Stimulated activated CD4-positive, alpha-beta T cell treated with anti-CD3 and anti-CD28 coated beads, Interleukin-15, amount 100 ng/mL, for 48 hours (primary cell): ENCODE results near the gene RNF26.

Source experiments
- DNase-seq, 2 donors: peaks; one replicate each; pipeline ENCODE4 v3.0.0-alpha.2; 2020; ENCODE audit warnings: low read depth in 2 of 2

Gene RNF26

GRCh38 chr11:119316016-119316728, 18.2 kb upstream of the RNF26 start:
- DNase-seq = no peak

DNA sequence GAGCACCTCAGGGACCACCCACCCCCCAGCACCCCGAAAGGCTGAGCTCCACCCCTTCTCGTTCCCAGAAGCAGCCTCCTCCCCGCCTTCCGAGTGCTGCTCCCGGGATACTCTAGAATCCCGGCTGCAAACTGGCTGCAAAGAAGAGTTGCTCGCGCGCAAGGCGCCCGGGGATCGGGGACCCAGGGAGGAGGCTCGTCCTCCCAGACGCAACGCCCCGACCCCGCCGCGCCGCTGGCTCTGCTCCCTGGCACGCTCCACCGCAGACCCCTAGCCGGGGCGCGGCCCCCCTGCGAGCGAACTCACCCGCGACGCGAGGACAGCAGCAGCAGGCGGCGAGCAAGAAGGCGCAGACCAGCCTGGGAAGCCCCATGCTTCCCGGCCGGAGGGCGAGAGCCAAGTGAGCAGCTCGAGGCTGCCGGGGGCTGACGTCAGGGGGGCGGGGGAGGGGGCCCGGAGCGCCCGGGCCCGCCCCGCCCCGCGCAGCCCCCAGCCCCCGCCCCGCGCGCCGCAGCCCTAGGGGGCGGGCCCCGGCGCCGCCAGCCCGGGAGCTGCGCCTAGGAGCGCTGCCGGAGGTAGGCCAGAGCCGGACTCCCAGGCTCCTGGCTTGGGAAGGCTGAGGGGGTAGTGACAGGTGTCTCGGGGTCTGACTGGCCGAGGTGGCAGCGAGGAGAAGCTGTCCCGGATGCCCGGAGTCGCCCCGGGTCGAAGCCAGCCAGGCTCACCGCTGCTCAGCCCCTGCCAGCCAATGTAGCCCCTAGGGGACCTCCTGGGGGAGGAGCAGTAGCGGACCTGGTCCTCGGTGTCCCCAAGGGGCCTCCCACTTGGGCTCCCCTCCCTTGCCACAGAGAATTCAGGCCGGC, 17.4 kb upstream of the RNF26 start, which contains the start of gene MCAM:
MCAM (minus strand) TSS at position 402 of the 863 bp plus-strand sequence; CDS start at position 373, 29 bp downstream.
- no peak for DNase-seq

DNA sequence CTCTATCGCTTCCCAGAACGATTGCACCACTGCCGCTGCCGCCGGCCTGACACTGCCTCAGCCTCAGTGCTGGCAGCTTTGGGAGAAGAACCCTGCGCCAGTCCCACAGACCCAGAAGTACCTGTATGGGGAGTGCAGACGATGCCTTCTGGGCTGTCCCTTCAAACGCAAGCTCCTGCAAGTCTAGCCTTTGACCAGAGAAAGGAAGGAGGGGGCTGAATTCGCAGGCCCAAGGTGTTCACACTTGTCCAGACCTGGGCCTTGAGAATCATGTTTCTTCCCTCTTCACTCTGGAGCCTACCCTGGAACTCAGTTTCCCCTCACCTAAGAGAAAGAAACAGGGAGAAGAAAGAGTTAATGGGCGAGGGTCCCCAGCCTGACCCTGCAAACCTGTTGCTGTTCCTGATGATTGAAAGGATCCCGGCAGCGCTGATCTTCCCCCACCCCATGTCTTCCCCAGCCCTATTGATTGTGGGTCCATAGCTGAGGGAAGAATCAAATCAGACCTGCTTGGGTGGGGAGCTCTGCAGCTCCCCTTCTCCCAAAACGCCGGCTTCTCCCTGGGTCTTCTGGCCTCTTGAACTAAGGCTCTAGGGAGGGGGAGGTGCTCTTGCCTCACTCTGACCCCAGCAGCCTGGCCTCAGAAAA, 16.6 kb upstream of the RNF26 start:
- no peak for DNase-seq

GRCh38 chr11:119318240-119319135, 15.8 kb upstream of the RNF26 start:
- no peak for DNase-seq

DNA sequence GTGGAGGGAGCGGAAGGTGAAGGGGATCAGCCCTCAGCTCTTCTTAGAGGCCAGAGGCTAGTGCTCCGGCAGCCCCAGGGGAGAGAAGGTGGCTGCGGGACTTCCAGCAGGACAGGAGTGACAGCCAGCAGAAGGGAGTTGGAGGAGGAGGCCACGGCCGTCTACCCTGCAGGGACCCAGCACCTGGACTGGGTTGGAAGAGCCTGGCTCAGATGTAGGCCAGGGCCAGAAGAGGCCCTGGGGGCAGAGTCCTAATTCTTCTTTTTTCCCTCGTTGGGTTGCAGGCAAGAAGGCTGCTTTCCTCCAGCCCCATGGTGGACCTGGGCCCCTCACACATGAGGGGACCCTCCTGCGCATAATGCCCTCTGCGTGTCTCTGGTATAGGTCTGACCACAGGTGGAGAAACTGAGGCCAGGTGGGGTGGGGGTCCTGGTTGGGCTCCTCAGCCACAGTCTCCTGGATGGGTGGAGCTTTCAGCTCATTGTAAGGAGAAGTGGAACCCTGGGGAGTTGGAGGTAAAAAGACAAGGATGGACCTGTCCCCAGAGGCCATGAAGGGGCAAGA, 15.1 kb upstream of the RNF26 start:
- no peak for DNase-seq

- no peak for DNase-seq
Measured at GRCh38 chr11:119319700-119320239, 14.6 kb upstream of the RNF26 start.

- no peak for DNase-seq
Measured at GRCh38 chr11:119320240-119320775, 14.0 kb upstream of the RNF26 start.

- DNase-seq = peak in 1 of 2 donors; percentile 42
Measured at GRCh38 chr11:119320776-119321524, 13.4 kb upstream of the RNF26 start.

- no peak for DNase-seq
Measured at GRCh38 chr11:119322360-119322739, 12.0 kb upstream of the RNF26 start.

DNA sequence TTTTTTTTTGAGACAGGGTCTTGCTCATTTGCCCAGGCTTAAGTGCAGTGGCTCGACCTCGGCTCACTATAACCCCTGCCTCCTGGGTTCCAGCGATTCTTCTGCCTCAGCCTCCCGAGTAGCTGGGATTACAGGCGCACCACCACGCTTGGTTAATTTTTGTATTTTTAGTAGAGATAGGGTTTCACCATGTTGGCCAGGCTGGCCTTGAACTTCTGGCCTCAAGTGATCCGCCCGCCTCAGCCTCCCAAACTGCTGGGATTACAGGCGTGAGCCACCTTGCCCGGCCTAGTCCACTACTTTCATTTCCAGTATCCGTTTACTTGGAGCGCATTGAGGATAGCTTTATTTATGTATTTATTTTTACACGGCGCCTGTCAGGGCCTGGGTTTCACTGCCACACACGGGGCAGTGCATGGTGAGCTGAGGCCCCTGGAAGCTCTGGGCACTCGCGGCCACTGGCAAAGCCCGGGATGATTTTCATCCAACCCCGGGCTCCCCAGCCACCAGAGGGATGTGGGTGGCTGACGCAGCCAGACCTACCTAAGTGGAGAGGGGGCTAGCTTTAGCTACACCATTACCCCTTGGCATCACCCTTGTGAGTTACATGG, 11.3 kb upstream of the RNF26 start:
- no peak for DNase-seq

DNA sequence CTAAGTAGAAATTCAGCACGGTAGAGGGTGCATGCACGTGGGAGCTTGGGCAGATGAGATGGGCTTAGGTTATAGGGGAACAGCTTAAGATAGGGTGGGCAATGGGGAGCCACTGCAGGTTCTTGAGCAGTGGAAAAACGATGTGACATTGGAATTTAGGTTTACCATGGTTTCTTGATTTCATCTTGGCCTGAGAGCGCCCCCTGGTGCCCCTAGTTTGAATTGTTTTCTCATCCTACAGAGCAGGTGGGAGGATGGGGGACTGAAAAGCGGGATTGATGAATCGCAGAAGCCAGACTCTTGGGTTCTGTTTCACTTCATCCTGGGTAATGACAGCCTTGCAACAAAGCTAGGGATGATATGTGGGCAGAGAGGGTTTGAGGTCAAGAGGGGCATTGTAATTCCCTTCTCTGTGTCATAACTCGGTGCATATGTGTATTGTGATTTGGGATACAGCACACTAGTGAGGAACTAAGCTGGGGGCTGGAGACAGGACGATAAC, 10.7 kb upstream of the RNF26 start:
- peak; percentile 49 to 81 for DNase-seq

GRCh38 chr11:119324189-119324588, 10.1 kb upstream of the RNF26 start:
- DNase-seq = no peak

GRCh38 chr11:119329320-119329719, 5.0 kb upstream of the RNF26 start:
- DNase-seq = no peak

DNA sequence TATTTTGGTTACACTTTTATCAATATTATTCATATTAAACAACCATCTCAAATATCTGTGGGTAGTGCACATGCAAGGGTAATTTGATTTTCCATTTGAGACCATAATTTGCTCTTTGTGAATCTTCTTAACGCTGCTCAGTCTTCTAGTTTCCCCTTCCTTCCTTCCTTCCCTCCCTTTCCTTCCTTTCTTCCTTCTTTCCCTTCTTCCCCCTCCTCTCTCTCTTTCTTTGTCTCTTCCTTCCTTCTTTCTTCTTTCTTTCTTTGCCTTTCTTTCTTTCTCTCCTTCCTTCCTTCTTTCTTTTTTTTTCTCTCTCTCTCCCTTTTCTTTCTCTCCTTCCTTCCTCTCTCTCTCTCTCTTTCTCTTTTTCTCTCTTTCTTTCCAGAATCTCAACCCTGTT, 4.1 kb upstream of the RNF26 start:
- DNase-seq = no peak

- no peak for DNase-seq
Measured at GRCh38 chr11:119332111-119332765, 2.1 kb upstream of the RNF26 start.

GRCh38 chr11:119335091-119335654, 846 bp downstream of the RNF26 start:
- no peak for DNase-seq

DNA sequence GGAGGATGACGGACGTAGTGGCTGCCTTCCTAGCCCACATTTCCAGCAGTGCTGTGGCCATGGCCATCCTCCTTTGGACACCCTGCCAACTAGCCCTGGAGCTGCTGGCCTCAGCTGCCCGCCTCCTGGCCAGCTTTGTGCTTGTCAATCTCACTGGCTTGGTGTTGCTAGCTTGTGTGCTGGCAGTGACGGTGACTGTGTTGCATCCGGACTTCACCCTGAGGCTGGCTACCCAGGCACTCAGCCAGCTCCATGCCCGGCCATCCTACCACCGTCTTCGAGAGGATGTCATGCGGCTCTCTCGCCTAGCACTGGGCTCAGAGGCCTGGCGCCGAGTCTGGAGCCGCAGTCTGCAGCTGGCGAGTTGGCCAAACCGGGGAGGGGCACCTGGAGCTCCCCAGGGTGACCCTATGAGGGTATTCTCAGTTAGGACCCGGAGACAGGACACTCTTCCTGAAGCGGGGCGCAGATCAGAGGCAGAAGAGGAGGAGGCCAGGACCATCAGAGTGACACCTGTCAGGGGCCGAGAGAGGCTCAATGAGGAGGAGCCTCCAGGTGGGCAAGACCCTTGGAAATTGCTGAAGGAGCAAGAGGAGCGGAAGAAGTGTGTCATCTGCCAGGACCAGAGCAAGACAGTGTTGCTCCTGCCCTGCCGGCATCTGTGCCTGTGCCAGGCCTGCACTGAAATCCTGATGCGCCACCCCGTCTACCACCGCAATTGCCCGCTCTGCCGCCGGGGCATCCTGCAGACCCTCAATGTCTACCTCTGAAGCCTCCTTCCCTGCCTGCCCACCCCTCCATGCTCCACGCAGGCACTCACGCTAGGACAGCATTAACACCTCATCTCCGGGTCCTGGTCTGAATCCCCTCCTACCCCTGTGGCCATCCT, 1.6 kb downstream of the RNF26 start:
- DNase-seq = no peak
